SJCRH30 (cell line): ENCODE measurements around the gene CEP41. TPM values are rescaled to one million over a fixed set of nuclear protein-coding genes. Genes with fewer than 3 reads are reported as not detected.

Experiments used
- DNase-seq, 2 experiments: peaks; one replicate each; pipeline ENCODE4 v3.0.0-alpha.2; 2015 to 2020
- H3K27ac ChIP-seq: fragments of 250-450 bp; sonication (Bioruptor Pico); 2 replicates; pipeline ENCODE4 v1.5.1; 2020; ENCODE audit warnings: mild to moderate bottlenecking, moderate library complexity
- H3K27me3 ChIP-seq: fragments of 250-450 bp; sonication (Bioruptor Pico); 2 replicates; pipeline ENCODE4 v1.5.1; 2020; ENCODE audit warnings: mild to moderate bottlenecking, moderate library complexity
- H3K36me3 ChIP-seq: fragments of 250-450 bp; sonication (Bioruptor Pico); 2 replicates; pipeline ENCODE4 v1.5.1; 2020; ENCODE audit warnings: mild to moderate bottlenecking, moderate library complexity
- H3K4me1 ChIP-seq: fragments of 250-450 bp; sonication (Bioruptor Pico); 2 replicates; pipeline ENCODE4 v1.5.1; 2020; ENCODE audit warnings: mild to moderate bottlenecking, moderate library complexity
- H3K4me3 ChIP-seq: fragments of 250-450 bp; sonication (Bioruptor Pico); 2 replicates; pipeline ENCODE4 v1.5.1; 2020; ENCODE audit warnings: mild to moderate bottlenecking, moderate library complexity
- H3K9me3 ChIP-seq: fragments of 250-450 bp; sonication (Bioruptor Pico); replicated peaks from 2 replicates; pipeline ENCODE4 v1.5.1; 2020; ENCODE audit warnings: mild to moderate bottlenecking, moderate library complexity
- total RNA-seq: library from RNA; depleted of rRNA; stranded (reverse); fragments of >200 nt; shearing (Covaris generic); gene quantifications from 2 replicates; pipeline ENCODE4 v1.2.3, GENCODE V29; 2014

The CEP41 gene
- total RNA-seq, 1 experiment from 2014 or later: 39.9 TPM

GRCh38 chr7:130367836-130368746 is 72.7 kb downstream of the CEP41 start:
- Histone ChIP-seq H3K36me3 (no peaks in the 10 kb centered on the region), H3K27me3 (no peaks in the 10 kb centered on the region), H3K4me3 (no peak overlapping the region), H3K27ac (peak overlapping the region; percentile 100; the same call in 1 of the 2 replicates), H3K4me1 (peaks cover 76% of the 10 kb centered on the region), H3K9me3 (no peaks in the 10 kb centered on the region)
- DNase-seq: no peak

DNA sequence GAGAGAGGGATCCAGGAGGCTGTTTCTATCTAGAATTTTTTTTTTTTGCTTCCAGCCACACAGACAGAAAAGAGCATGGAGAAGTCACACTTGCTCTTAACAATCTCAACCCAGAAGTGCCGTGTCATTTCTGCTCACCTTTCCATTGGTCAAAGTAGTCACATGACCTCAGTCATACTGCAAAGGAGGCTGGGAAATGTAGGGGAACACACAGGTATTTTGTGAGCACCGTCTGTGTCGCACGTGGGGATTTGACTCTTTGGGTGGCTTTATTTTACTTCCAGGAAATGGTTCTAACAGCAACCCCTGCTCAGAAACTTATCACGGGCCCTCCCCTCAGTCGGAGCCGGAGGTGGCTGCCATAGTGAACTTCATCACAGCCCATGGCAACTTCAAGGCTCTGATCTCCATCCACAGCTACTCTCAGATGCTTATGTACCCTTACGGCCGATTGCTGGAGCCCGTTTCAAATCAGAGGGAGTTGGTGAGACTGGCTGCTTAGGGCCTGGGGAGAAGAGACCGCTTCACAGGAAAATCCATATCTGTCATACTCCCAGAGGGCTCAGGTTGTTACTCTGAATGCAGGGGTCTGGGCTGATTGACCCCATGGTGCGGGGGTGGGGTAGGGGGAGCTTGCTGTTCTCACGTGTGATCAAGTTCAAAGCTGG is 73.6 kb downstream of the CEP41 start:
- peak; percentile 49 to 82 for DNase-seq
- peak overlapping the region; percentile 100 for H3K27ac ChIP-seq
- peaks cover 72% of the 10 kb centered on the region for H3K4me1 ChIP-seq
- no peaks in the 10 kb centered on the region for H3K9me3 ChIP-seq
- H3K27me3 ChIP-seq: no peaks in the 10 kb centered on the region
- no peaks in the 10 kb centered on the region for H3K36me3 ChIP-seq
- H3K4me3 ChIP-seq: peak overlapping the region; percentile 33

DNA sequence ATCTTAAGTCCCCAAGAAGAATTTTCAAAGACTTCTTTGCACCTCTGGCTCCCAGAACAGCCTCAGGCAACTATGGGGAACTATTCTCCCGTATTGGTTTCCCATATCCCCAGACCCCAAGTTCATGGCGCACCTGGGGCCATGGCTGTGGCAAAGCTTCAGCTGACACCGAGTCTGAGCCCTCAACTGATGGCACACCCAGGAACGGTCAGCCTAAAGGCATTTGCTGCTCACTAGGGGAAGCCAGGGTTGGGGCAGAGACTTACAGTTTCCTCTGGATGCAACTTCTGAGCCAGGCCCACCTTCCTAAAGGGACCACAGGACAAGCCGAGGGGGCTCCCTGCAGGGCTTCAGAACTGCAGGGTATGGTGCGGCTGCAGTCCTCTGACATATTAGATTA is 74.3 kb downstream of the CEP41 start:
- Histone ChIP-seq H3K27ac (peak overlapping the region; percentile 100), H3K9me3 (no peaks in the 10 kb centered on the region), H3K4me3 (peak overlapping the region; percentile 33), H3K27me3 (no peaks in the 10 kb centered on the region), H3K4me1 (peaks cover 66% of the 10 kb centered on the region), H3K36me3 (no peaks in the 10 kb centered on the region)
- peak; percentile 70 to 81 for DNase-seq

DNA sequence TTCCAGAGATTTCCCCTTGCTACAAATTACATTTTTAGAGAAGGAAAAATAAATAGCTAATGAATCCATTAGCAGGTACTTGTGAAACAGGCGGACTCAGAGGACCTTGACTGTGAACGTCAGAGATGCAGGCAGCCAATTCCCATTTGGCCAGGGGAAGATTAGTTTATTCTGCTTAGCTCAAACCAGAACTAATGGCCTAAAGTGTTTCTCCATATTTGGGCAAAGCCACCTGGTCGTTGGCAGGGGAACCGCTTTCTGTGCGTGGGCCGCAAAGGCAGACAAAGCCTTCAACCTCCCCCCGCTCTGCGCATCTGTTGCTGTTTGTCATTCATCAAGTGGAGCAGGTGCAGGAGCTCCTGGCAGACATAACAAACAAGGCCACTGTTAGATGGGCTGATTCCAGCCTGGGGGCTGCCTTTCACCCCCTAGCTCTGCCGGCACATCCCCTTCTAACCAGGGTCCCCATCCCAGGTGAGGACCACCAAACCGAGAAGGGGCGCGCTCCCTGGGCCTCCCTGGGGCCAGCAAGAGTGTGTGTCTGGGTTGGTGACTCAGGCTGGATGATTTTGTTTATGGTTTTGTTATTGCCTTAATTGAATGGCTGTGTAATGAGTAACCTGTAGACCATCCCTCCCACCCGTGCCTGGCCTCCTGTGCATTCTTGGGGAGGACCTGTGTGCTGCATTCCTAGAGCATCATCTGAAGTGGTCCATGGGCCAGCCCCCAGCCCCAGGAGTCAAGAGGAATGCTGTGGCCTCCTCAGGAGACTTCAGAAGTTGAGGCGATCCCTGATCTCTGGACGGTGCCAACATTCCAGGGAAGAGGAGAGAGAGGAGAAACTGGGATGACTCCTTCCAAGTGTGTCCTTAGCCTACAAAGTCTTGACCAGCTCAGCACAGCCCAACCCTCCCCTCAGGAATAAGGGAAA is 75.0 kb downstream of the CEP41 start:
- H3K4me1 ChIP-seq: peaks cover 61% of the 10 kb centered on the region
- no peaks in the 10 kb centered on the region for H3K27me3 ChIP-seq

DNA sequence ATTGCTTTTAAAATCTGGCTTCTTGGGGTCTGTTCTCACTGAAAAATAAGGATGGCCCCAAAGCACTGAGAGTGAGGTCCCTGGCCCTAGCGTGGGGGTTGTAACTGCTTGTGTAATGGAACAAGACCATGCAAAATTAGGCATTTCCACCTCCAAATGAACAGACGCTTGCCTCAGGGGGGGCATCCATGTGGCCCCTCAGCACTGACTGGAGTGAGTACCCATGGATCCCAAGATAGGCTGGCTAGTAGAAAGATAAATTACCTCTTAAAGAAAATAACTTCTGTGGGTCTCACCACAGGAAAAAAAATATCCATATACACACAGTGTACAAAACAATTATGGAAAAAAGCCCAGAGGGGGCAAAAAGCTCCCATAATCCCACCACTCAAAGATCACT is 75.7 kb downstream of the CEP41 start:
- Histone ChIP-seq H3K36me3 (no peaks in the 10 kb centered on the region), H3K4me1 (peaks cover 59% of the 10 kb centered on the region), H3K27ac (peak overlapping the region; percentile 100), H3K9me3 (peaks cover 9% of the 10 kb centered on the region; the same call in 1 of the 2 replicates), H3K27me3 (no peaks in the 10 kb centered on the region), H3K4me3 (peak overlapping the region; percentile 7)
- peak; percentile 96 to 98 for DNase-seq

More for the DNA sequence above, 75.0 kb downstream of the CEP41 start:
- peak; percentile 100 for DNase-seq
- Histone ChIP-seq H3K27ac (peak overlapping the region; percentile 100), H3K4me3 (peak overlapping the region; percentile 33), H3K36me3 (no peaks in the 10 kb centered on the region), H3K9me3 (peaks cover 2% of the 10 kb centered on the region; the same call in 1 of the 2 replicates)

- Histone ChIP-seq H3K4me1 (peaks cover 54% of the 10 kb centered on the region), H3K36me3 (no peaks in the 10 kb centered on the region), H3K4me3 (peak overlapping the region; percentile 7), H3K9me3 (peaks cover 15% of the 10 kb centered on the region; the same call in 1 of the 2 replicates), H3K27me3 (no peaks in the 10 kb centered on the region), H3K27ac (peak overlapping the region; percentile 100)
- DNase-seq: peak; percentile 89 to 95
These were observed 76.4 kb downstream of the CEP41 start for GRCh38 chr7:130364451-130364850.

GRCh38 chr7:130363026-130363847 is 77.6 kb downstream of the CEP41 start:
- Histone ChIP-seq H3K27ac (peak overlapping the region; percentile 100), H3K27me3 (no peaks in the 10 kb centered on the region), H3K36me3 (no peaks in the 10 kb centered on the region), H3K9me3 (peaks cover 15% of the 10 kb centered on the region; the same call in 1 of the 2 replicates), H3K4me1 (peaks cover 60% of the 10 kb centered on the region), H3K4me3 (no peak overlapping the region)
- DNase-seq: peak; percentile 76 to 81

GRCh38 chr7:130362251-130362816 is 78.5 kb downstream of the CEP41 start:
- DNase-seq: no peak
- H3K4me3 ChIP-seq: no peak overlapping the region
- H3K27me3 ChIP-seq: no peaks in the 10 kb centered on the region
- H3K9me3 ChIP-seq: peaks cover 15% of the 10 kb centered on the region; the same call in 1 of the 2 replicates
- H3K4me1 ChIP-seq: peaks cover 62% of the 10 kb centered on the region
- no peak overlapping the region; the same call in 1 of the 2 replicates for H3K27ac ChIP-seq
- no peaks in the 10 kb centered on the region for H3K36me3 ChIP-seq

GRCh38 chr7:130361681-130362080 is 79.1 kb downstream of the CEP41 start:
- DNase-seq: no peak
- Histone ChIP-seq H3K36me3 (no peaks in the 10 kb centered on the region), H3K27me3 (no peaks in the 10 kb centered on the region)

DNA sequence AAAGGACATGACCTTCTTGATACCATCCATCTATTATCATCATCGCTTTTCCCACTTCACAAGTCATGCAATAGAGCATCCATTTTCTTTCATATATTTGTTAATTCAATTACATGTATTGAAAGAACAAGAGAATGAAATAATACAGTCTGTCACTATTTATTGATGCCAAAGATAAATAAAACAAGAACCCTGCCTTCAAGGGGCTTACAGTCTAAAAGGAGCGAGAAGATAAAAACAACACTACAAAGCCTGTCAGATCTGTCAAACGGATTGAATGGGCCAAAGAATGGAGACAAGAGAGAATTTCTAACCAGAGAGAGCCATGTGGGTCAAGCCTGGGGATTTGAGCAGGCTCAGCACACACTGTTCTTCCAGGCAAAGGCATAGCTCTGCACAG is 80.3 kb downstream of the CEP41 start:
- Histone ChIP-seq H3K36me3 (no peaks in the 10 kb centered on the region), H3K27me3 (no peaks in the 10 kb centered on the region), H3K4me1 (peaks cover 61% of the 10 kb centered on the region), H3K27ac (no peak overlapping the region), H3K4me3 (no peak overlapping the region), H3K9me3 (peaks cover 15% of the 10 kb centered on the region; the same call in 1 of the 2 replicates)
- no peak for DNase-seq

More at GRCh38 chr7:130361681-130362080, 79.1 kb downstream of the CEP41 start:
- H3K27ac ChIP-seq: no peak overlapping the region
- no peak overlapping the region for H3K4me3 ChIP-seq
- peaks cover 62% of the 10 kb centered on the region for H3K4me1 ChIP-seq
- peaks cover 15% of the 10 kb centered on the region; the same call in 1 of the 2 replicates for H3K9me3 ChIP-seq

GRCh38 chr7:130359276-130359857 is 81.4 kb downstream of the CEP41 start:
- Histone ChIP-seq H3K27me3 (no peaks in the 10 kb centered on the region), H3K9me3 (peaks cover 15% of the 10 kb centered on the region; the same call in 1 of the 2 replicates), H3K36me3 (no peaks in the 10 kb centered on the region), H3K4me3 (no peak overlapping the region), H3K27ac (peak overlapping the region; percentile 100; the same call in 1 of the 2 replicates), H3K4me1 (peaks cover 56% of the 10 kb centered on the region)
- DNase-seq: no peak

- Histone ChIP-seq H3K4me1 (peaks cover 47% of the 10 kb centered on the region), H3K36me3 (no peaks in the 10 kb centered on the region), H3K4me3 (no peak overlapping the region), H3K9me3 (peaks cover 15% of the 10 kb centered on the region; the same call in 1 of the 2 replicates), H3K27me3 (no peaks in the 10 kb centered on the region), H3K27ac (peak overlapping the region; percentile 100)
- no peak for DNase-seq
These were observed 82.3 kb downstream of the CEP41 start for GRCh38 chr7:130358471-130358870.
